CD4-positive, alpha-beta T cell treated with Interleukin-12 subunit alpha and Interleukin-12 subunit beta, for 1 hour (primary cell): ENCODE data around the gene GCNT3.

Source experiments
- DNase-seq: peaks from one replicate; pipeline ENCODE4 v3.0.0-alpha.2; 2020

The GCNT3 gene

GRCh38 chr15:59611276-59612260, at the start of gene GCNT3:
Gene GCNT3 (plus strand): TSS chr15:59611783. CDS start chr15:59618239, 6,456 bp downstream.
- no peak for DNase-seq

- DNase-seq: no peak
Measured at GRCh38 chr15:59562448-59563186, 49.0 kb upstream of the GCNT3 start.

GRCh38 chr15:59565299-59565698, 46.3 kb upstream of the GCNT3 start:
- DNase-seq: no peak

- DNase-seq: no peak
Measured at GRCh38 chr15:59567324-59567723, 44.3 kb upstream of the GCNT3 start.

GRCh38 chr15:59569477-59569876, 42.1 kb upstream of the GCNT3 start:
- DNase-seq: no peak

GRCh38 chr15:59570315-59570714, 41.3 kb upstream of the GCNT3 start:
- DNase-seq: no peak

GRCh38 chr15:59571606-59572005, 40.0 kb upstream of the GCNT3 start:
- no peak for DNase-seq

GRCh38 chr15:59583088-59583487, 28.5 kb upstream of the GCNT3 start:
- no peak for DNase-seq

- DNase-seq: no peak
Measured at GRCh38 chr15:59587085-59587826, 24.3 kb upstream of the GCNT3 start.

GRCh38 chr15:59590027-59590426, 21.6 kb upstream of the GCNT3 start:
- no peak for DNase-seq

- no peak for DNase-seq
Measured at GRCh38 chr15:59591356-59591755, 20.2 kb upstream of the GCNT3 start.

- no peak for DNase-seq
Measured at GRCh38 chr15:59594493-59594942, 17.1 kb upstream of the GCNT3 start.

GRCh38 chr15:59594991-59595390, 16.6 kb upstream of the GCNT3 start:
- no peak for DNase-seq

GRCh38 chr15:59595434-59595915, 16.1 kb upstream of the GCNT3 start:
- no peak for DNase-seq

GRCh38 chr15:59596640-59597039, 14.9 kb upstream of the GCNT3 start:
- DNase-seq: no peak

- no peak for DNase-seq
Measured at GRCh38 chr15:59598461-59598860, 13.1 kb upstream of the GCNT3 start.

- DNase-seq: no peak
Measured at GRCh38 chr15:59605994-59606393, 5.6 kb upstream of the GCNT3 start.

GRCh38 chr15:59609730-59610712, 1.6 kb upstream of the GCNT3 start:
- no peak for DNase-seq

- DNase-seq: no peak
Measured at GRCh38 chr15:59614153-59614552, 2.6 kb downstream of the GCNT3 start.

- DNase-seq: no peak
Measured at GRCh38 chr15:59615661-59616060, 4.1 kb downstream of the GCNT3 start.

- no peak for DNase-seq
Measured at GRCh38 chr15:59616379-59616778, 4.8 kb downstream of the GCNT3 start.

- no peak for DNase-seq
Measured at GRCh38 chr15:59618406-59618805, 6.8 kb downstream of the GCNT3 start.
